Adrenal gland (tissue), 12 donors: ENCODE measurements around the gene DCAF6. TPM values are rescaled to one million over a fixed set of nuclear protein-coding genes. Genes with fewer than 3 reads are reported as not detected.

Experiments
- DNase-seq, 7 donors: peaks; one replicate each; pipeline ENCODE4 v3.0.0-alpha.2; 2019 to 2020
- H3K27ac ChIP-seq, 5 donors: fragments of 200-600 bp; sonication (generic) in 4 of 5; 1 replicate in 3 of 5; 2 replicates in 2 of 5; pipeline versions ENCODE4 v1.5.1 to v1.8.0; 2016 to 2020; ENCODE audit warnings: mild to moderate bottlenecking in 1 of 5
- H3K27me3 ChIP-seq: fragments of 200-600 bp; 2 replicates; pipeline ENCODE4 v1.8.0; 2021
- H3K36me3 ChIP-seq, 2 donors: fragments of 200-600 bp; replicated peaks in 1 of 2; 1 replicate in 1 of 2; 2 replicates in 1 of 2; pipeline versions ENCODE4 v1.5.1 to v1.8.0; 2018 to 2022
- H3K4me1 ChIP-seq, 2 donors: fragments of 200-600 bp; replicated peaks in 1 of 2; 1 replicate in 1 of 2; 2 replicates in 1 of 2; pipeline versions ENCODE4 v1.5.1 to v1.8.0; 2018 to 2021
- H3K4me3 ChIP-seq, 4 donors: fragments of 200-600 bp; sonication (generic) in 3 of 4; one replicate each; pipeline ENCODE4 v1.5.1; 2016 to 2018
- H3K9me3 ChIP-seq, 3 donors: fragments of 200-600 bp; sonication (generic) in 1 of 3; replicated peaks in 1 of 3; 1 replicate in 2 of 3; 2 replicates in 1 of 3; pipeline versions ENCODE4 v1.5.1 to v1.8.0; 2016 to 2021
- POLR2A ChIP-seq, 2 donors: fragments of 450-650 bp; IDR thresholded peaks; one replicate each; pipeline ENCODE4 v1.6.1; 2017; ENCODE audit warnings: antibody characterized with exemption in 2 of 2, mild to moderate bottlenecking in 2 of 2, moderate library complexity in 1 of 2
- WGBS, 4 donors: extraction: QIAGEN DNeasy Blood & Tissue Kit in 2 of 4; methylation state at CpG; one replicate each; pipeline versions ENCODE4 v1.1.5 to v1.1.7; 2013 to 2017; 5-methylcytosine and 5-hydroxymethylcytosine counted together
- intact Hi-C, 2 donors: fragments of 100-400 bp; cut with DNase I; formaldehyde crosslinking; loops; one replicate each; pipeline versions ENCODE4 v1.14.1 to v1.15.0; 2022 to 2023
- polyA plus RNA-seq, 3 donors: library from polyadenylated mRNA; stranded (reverse); fragments of 200-250 nt in 2 of 3; fragments of 350-450 nt in 1 of 3; fragmentation: Illumina TruSeq in 1 of 3; extraction: RNeasy Lipid Tissue Mini Kit (QIAGEN cat#74804) in 1 of 3; gene quantifications; one replicate each; pipeline ENCODE4 v1.2.3, GENCODE V29; 2013 to 2014
- total RNA-seq, 9 donors: library from RNA; depleted of rRNA in 4 of 9; stranded (reverse); fragments of >200 nt in 4 of 9; fragments of 120-200 nt in 1 of 9; fragmentation: NEBNext Ultra II Directional in 1 of 9; extraction: Animal tissue kit (Norgen Biotek cat#: 25700) in 1 of 9; gene quantifications; one replicate each; pipeline versions ENCODE4 v1.1.0 to v1.2.4, GENCODE V29; 2013 to 2023
- TF ChIP-seq, protein P1 (sequence below), 6 experiments: fragments of 450-650 bp in 4 of 6; fragments of 200-600 bp in 2 of 6; sonication (generic) in 1 of 6; IDR thresholded peaks; 1 replicate in 5 of 6; 2 replicates in 1 of 6; pipeline versions ENCODE4 v1.5.1 to v1.8.0; 2016 to 2021; ENCODE audit warnings: antibody characterized with exemption in 6 of 6, mild to moderate bottlenecking in 2 of 6, moderate library complexity in 1 of 6
- donor health status: healthy with polysubstance abuse.
- donor health status: Bipolar disorder and iron deficiency.
- donor health status: DM: yes; HTN: yes; CAD: no.
- donor health status: DM: no; HTN: no; CAD: no.
- donor health status: DM: no; HTN: no; CAD: no.
- donor health status: DM: yes; HTN: yes; CAD: no.

DCAF6 gene
- total and polyA plus RNA-seq, 12 donors = 46.4 to 160 (median 90.5) TPM

DNA sequence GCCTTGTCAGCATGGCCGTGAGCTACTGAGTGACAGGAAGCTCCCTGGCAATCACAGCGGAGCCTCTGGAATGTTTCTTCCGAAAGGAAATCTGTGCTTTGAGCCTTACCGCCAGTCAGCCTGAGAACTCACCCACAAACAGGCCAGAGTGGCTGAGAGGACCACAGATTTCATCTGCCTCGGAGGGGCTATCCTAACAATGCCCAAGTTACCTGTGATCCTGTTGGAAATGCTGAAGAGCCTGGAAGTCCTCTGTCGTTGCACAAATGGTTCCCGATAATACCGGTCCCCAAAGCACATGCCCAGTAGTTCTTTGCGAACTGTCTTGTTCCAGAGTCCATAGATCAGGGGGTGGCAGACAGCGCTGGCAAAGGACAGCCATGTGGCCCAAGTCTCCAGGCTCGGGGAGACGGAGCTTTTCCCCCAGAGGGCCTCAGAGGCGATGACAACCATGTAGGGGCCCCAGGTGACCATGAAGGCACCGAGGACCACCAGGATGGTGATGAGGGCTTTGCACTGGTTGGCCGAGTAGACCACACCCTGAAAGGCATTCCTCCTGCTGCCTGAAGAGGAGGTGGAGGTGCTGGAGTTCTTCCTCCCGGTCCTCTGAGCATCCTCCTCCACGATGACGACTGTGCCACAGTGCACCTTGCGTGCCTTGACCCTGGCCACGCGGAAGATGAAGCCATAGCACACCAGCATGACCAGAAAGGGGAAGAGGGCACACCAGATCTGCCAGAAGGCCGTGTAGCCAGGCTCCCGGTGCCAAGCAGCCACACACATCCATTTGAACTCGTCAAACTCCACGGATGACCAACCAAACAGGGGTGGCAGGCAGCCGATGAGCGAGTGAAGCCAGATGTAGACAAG lies 160.0 kb downstream of the DCAF6 start:
- no peaks in the 10 kb centered on the region for H3K4me1 ChIP-seq
- no peaks in the 10 kb centered on the region for H3K9me3 ChIP-seq
- TF ChIP-seq POLR2A (IDR thresholded peaks at IDR 0.05) = no peak
- TF ChIP-seq, protein P1, sequence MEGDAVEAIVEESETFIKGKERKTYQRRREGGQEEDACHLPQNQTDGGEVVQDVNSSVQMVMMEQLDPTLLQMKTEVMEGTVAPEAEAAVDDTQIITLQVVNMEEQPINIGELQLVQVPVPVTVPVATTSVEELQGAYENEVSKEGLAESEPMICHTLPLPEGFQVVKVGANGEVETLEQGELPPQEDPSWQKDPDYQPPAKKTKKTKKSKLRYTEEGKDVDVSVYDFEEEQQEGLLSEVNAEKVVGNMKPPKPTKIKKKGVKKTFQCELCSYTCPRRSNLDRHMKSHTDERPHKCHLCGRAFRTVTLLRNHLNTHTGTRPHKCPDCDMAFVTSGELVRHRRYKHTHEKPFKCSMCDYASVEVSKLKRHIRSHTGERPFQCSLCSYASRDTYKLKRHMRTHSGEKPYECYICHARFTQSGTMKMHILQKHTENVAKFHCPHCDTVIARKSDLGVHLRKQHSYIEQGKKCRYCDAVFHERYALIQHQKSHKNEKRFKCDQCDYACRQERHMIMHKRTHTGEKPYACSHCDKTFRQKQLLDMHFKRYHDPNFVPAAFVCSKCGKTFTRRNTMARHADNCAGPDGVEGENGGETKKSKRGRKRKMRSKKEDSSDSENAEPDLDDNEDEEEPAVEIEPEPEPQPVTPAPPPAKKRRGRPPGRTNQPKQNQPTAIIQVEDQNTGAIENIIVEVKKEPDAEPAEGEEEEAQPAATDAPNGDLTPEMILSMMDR (IDR thresholded peaks at IDR 0.05) = no peak
- intact Hi-C loops = no loop called here
- H3K27me3 ChIP-seq = no peaks in the 10 kb centered on the region
- no peaks in the 10 kb centered on the region for H3K36me3 ChIP-seq
- WGBS, 4 donors = 94 to 96% (median 95%) methylated on average over 20 to 27 of the region's 27 CpGs
- DNase-seq = no peak
- H3K27ac ChIP-seq = no peak overlapping the region
- no peak overlapping the region for H3K4me3 ChIP-seq

DNA sequence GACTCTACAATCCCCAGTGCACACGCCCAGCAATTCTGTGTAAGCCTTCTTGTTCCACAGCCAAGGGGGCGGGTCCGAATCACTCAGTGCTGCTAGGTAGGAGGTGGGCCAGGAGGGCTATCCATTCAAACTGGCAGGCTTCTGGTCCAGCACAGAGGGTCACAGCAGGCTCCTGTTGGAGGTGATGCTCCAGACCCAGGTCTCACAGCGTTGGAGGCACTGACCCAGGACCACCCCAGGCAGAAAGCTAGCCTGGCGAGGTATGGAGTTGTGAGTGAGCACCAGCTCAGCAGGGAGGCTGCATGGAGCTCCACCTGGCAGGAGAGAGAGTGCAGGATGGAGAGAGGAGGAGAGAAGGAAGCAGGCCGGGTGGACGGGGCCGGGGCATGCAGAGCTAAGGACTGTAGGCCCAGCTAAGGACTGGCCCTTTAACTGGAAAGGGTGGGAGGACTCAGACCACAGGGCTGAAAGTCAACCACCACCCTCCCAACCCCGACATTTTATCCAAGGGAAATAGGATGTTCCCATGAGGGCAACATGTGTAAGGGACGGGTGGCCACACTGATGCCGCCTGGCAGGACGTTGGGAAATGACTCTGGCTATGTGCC lies 161.5 kb downstream of the DCAF6 start:
- H3K4me1 ChIP-seq = no peaks in the 10 kb centered on the region
- intact Hi-C loops = no loop called here
- H3K27ac ChIP-seq = no peak overlapping the region
- H3K36me3 ChIP-seq = no peaks in the 10 kb centered on the region
- H3K27me3 ChIP-seq = no peaks in the 10 kb centered on the region
- TF ChIP-seq POLR2A (IDR thresholded peaks at IDR 0.05) = no peak
- TF ChIP-seq, protein P1 (IDR thresholded peaks at IDR 0.05) = no peak
- peak in 1 of 7 donors; percentile 34 for DNase-seq
- 90 to 96% (median 93%) methylated on average over 12 of the region's 12 CpGs for WGBS, 4 donors
- no peak overlapping the region for H3K4me3 ChIP-seq
- no peaks in the 10 kb centered on the region for H3K9me3 ChIP-seq

DNA sequence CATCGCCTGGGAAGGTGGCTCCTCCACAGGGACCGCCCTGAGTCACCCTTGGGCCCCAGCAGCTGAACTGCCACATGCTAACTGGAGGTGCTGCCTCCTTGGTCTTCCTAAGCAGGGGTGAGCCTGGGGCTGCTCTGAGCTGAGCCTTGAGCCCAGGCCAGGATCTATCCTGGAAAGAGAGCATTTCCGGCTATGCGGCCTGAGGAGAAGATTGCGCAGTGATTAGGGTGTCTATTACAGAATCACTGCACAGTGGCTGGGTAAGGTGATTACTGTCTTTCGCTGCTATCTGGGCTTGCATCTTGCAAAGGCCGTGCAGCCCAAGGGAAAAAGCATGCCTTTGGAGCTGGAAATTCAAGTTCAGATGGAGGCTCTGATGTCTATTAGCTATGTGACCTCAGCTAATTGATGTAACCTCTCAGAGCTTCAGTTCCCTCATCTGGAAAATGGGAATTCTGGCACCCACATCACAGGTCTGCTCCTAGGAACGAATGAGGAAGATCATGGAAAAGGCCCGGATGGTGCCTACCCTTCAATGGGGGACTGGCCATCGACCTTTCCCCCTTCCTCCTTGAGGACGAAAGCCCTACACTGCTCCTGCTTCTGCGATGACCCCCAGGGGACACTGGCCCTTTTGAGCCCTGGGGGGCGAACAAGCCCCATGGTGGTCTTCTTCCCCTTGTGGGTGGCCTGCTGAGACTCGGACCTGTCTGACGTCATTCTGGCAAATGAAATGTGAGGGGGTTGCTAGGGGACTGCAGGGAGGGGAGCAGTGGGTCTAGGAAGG lies 162.2 kb downstream of the DCAF6 start:
- no peaks in the 10 kb centered on the region for H3K36me3 ChIP-seq
- WGBS, 4 donors = 79 to 94% (median 90%) methylated on average over 14 to 15 of the region's 15 CpGs

More for the DNA sequence above, 162.2 kb downstream of the DCAF6 start:
- no peak overlapping the region for H3K4me3 ChIP-seq
- H3K9me3 ChIP-seq = no peaks in the 10 kb centered on the region
- H3K27ac ChIP-seq = no peak overlapping the region
- DNase-seq = peak in 1 of 7 donors; percentile 35
- TF ChIP-seq, protein P1 (IDR thresholded peaks at IDR 0.05) = no peak
- no peak for TF ChIP-seq POLR2A (IDR thresholded peaks at IDR 0.05)
- no peaks in the 10 kb centered on the region for H3K4me1 ChIP-seq
- intact Hi-C loops = no loop called here
- no peaks in the 10 kb centered on the region for H3K27me3 ChIP-seq
